ENCODE data around the gene CABLES1. TPM values are rescaled to one million over a fixed set of nuclear protein-coding genes. Genes with fewer than 3 reads are reported as not detected.

CABLES1 gene
- total and polyA plus RNA-seq, 2 experiments from 2014 or later: 7.2 to 10.8 TPM

DNA sequence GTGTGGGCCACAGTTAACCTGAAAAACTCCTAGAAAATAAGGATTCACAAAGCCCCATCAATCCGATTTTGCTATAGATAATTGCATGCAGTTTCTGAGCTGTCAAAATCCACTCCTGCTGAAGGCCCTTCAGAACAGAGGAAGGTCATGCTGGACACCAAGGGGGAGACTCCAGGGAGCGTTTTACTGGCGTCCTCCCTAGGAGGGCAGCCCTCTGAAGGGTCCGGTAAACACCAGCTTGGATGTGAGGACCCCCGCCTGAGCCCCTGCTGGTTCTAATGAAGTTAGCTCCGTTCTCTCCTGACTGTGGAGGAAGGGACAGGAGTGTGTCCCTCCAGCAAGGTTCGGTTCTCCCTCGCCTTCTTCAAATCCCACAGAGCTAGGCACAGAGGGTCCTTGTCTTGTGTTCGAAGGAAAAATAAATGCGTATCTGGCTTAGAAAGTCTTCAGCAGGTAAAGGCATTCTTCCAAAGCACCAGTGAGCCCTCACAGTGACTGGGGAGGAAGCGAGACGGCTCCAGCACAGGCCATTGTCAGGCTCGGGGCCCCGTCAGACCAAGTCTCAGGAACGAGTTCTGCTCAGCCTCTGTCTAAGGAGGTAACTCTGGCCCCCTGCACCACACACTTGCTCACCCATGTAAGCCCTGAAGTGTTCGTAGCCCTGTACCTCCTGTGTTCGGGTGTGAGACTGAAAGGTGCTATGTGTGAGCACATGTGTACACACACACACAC is 41.6 kb downstream of the CABLES1 start:
- Histone ChIP-seq H3K27ac (no peak overlapping the region), H3K4me3 (no peak overlapping the region), H4K20me1 (ENCODE audit: insufficient read depth, poor library complexity, severe bottlenecking) (no peaks in the 10 kb centered on the region), H3K36me3 (replicated peaks; ENCODE audit: insufficient read depth, low read depth) (no peaks in the 10 kb centered on the region), H3K4me1 (ENCODE audit: insufficient read depth) (peaks cover 8% of the 10 kb centered on the region), H2AFZ (no peak overlapping the region), H3K4me2 (no peak overlapping the region), H3K79me2 (peaks cover 3% of the 10 kb centered on the region), H3K27me3 (no peaks in the 10 kb centered on the region), H3K9me3 (ENCODE audit: low read depth) (no peaks in the 10 kb centered on the region), H3K9me2 (replicated peaks; ENCODE audit: insufficient read depth) (no peaks in the 10 kb centered on the region)
- DNase-seq (ENCODE audit: low spot score): no peak
- WGBS (ENCODE audit: low lambda C conversion rate, missing lambda C conversion rate): 91% methylated on average over 17 of the region's 17 CpGs
- TF ChIP-seq EZH2 (IDR thresholded peaks at IDR 0.05; ENCODE audit: borderline replicate concordance): no peak

DNA sequence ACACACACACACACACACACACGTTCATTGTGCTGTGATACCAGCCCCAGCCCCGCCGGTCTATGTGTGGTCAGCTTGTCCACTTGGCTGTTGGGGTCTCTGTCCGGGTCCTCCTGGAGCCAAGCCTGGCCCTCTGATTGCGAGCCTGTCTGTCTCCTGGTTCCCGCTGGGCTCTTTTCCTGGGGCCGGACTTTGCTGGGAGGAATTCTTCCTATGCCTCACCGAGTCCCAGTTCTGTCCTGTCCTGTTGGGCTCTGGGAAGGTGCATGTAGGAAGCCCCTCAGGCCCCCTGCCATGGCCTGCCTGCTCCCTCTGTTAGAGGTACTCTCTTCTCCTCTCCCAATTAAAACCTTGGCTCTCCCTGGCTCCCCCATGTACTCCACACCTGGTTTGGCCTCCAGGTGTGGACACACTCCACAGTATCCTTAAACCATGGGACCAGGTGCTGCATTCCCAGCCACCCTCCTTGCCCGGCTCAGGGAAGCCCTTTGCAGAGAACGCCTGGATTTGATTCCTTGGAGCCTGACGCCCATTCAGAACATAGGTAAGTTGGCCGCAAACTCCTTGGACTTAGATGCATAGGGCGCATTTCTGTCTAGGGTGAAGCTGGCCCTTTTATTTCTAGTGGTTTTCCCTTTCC is 42.3 kb downstream of the CABLES1 start:
- DNase-seq (ENCODE audit: low spot score): no peak
- Histone ChIP-seq H3K4me1 (ENCODE audit: insufficient read depth) (peaks cover 8% of the 10 kb centered on the region), H4K20me1 (ENCODE audit: insufficient read depth, poor library complexity, severe bottlenecking) (no peaks in the 10 kb centered on the region), H3K27me3 (no peaks in the 10 kb centered on the region), H3K79me2 (peaks cover 3% of the 10 kb centered on the region), H3K36me3 (replicated peaks; ENCODE audit: insufficient read depth, low read depth) (no peaks in the 10 kb centered on the region), H3K27ac (no peak overlapping the region), H3K9me2 (replicated peaks; ENCODE audit: insufficient read depth) (no peaks in the 10 kb centered on the region), H3K4me3 (no peak overlapping the region), H3K4me2 (no peak overlapping the region), H3K9me3 (ENCODE audit: low read depth) (no peaks in the 10 kb centered on the region), H2AFZ (no peak overlapping the region)
- 94% methylated on average over 13 of the region's 13 CpGs for WGBS (ENCODE audit: low lambda C conversion rate, missing lambda C conversion rate)
- TF ChIP-seq EZH2 (IDR thresholded peaks at IDR 0.05; ENCODE audit: borderline replicate concordance) (no peak), EZH2phosphoT487 (IDR thresholded peaks at IDR 0.05; ENCODE audit: low read depth, severe bottlenecking, unreplicated experiment) (no peak)
- TF ChIP-seq, protein P1, sequence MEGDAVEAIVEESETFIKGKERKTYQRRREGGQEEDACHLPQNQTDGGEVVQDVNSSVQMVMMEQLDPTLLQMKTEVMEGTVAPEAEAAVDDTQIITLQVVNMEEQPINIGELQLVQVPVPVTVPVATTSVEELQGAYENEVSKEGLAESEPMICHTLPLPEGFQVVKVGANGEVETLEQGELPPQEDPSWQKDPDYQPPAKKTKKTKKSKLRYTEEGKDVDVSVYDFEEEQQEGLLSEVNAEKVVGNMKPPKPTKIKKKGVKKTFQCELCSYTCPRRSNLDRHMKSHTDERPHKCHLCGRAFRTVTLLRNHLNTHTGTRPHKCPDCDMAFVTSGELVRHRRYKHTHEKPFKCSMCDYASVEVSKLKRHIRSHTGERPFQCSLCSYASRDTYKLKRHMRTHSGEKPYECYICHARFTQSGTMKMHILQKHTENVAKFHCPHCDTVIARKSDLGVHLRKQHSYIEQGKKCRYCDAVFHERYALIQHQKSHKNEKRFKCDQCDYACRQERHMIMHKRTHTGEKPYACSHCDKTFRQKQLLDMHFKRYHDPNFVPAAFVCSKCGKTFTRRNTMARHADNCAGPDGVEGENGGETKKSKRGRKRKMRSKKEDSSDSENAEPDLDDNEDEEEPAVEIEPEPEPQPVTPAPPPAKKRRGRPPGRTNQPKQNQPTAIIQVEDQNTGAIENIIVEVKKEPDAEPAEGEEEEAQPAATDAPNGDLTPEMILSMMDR (IDR thresholded peaks at IDR 0.05; ENCODE audit: poor library complexity): no peak

DNA sequence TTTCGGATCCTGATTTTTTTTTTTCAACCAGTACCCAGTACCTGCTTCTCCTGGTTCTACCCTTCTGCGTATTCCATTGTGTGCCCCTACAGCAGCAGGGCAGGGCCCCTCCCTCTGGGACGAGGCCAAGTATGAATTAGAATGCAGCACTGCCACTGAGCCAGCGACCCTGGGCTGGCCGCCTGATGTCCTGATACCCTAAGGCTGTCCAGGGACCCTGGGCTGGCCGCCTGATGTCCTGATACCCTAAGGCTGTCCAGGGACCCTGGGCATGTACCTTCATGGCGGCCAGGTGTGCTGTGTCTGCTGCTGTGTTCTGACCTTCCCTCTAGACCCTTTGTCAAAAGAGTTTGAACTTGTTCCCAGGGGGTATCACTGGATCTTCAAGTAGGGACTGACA is 42.9 kb downstream of the CABLES1 start:
- no peak for TF ChIP-seq EZH2phosphoT487 (IDR thresholded peaks at IDR 0.05; ENCODE audit: low read depth, severe bottlenecking, unreplicated experiment)
- TF ChIP-seq, protein P1 (IDR thresholded peaks at IDR 0.05; ENCODE audit: poor library complexity): no peak
- TF ChIP-seq EZH2 (IDR thresholded peaks at IDR 0.05; ENCODE audit: borderline replicate concordance): no peak
- Histone ChIP-seq H3K4me1 (ENCODE audit: insufficient read depth) (peaks cover 8% of the 10 kb centered on the region), H3K79me2 (peaks cover 3% of the 10 kb centered on the region), H3K36me3 (replicated peaks; ENCODE audit: insufficient read depth, low read depth) (no peaks in the 10 kb centered on the region), H3K4me2 (no peak overlapping the region), H3K27me3 (no peaks in the 10 kb centered on the region), H3K9me3 (ENCODE audit: low read depth) (no peaks in the 10 kb centered on the region), H3K4me3 (no peak overlapping the region), H2AFZ (no peak overlapping the region), H4K20me1 (ENCODE audit: insufficient read depth, poor library complexity, severe bottlenecking) (no peaks in the 10 kb centered on the region), H3K9me2 (replicated peaks; ENCODE audit: insufficient read depth) (no peaks in the 10 kb centered on the region), H3K27ac (no peak overlapping the region)
- WGBS (ENCODE audit: low lambda C conversion rate, missing lambda C conversion rate): 84% methylated on average over 7 of the region's 7 CpGs
- DNase-seq (ENCODE audit: low spot score): no peak

DNA sequence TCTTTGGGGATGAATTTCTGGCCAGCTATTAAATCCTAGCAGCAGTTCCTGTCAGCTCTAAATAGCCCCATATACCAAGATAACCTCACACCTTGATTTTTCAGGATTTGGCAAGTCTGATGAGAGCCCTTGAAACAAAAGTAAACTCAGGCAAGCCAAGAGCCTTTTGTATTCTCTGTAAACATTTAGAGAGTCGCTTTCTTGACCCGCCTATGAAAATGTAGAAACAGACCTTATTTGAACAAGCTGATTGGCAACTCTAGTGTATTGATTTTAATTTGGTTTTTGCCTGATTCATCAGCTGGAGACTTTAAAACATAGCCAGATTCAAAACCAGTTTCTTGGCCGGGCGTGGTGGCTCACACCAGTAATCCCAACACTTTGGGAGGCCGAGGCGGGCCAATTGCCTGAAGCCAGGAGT is 43.4 kb downstream of the CABLES1 start:
- H3K9me3 ChIP-seq (ENCODE audit: low read depth): no peaks in the 10 kb centered on the region
- no peaks in the 10 kb centered on the region for H3K9me2 ChIP-seq (replicated peaks; ENCODE audit: insufficient read depth)
- WGBS (ENCODE audit: low lambda C conversion rate, missing lambda C conversion rate): 69% methylated on average over 6 of the region's 6 CpGs
- peaks cover 8% of the 10 kb centered on the region for H3K4me1 ChIP-seq (ENCODE audit: insufficient read depth)
- no peak overlapping the region for H3K4me3 ChIP-seq
- H3K27ac ChIP-seq: no peak overlapping the region
- H3K36me3 ChIP-seq (replicated peaks; ENCODE audit: insufficient read depth, low read depth): no peaks in the 10 kb centered on the region
- H3K4me2 ChIP-seq: no peak overlapping the region
- no peaks in the 10 kb centered on the region for H4K20me1 ChIP-seq (ENCODE audit: insufficient read depth, poor library complexity, severe bottlenecking)
- no peaks in the 10 kb centered on the region for H3K27me3 ChIP-seq
- TF ChIP-seq, protein P1 (IDR thresholded peaks at IDR 0.05; ENCODE audit: poor library complexity): no peak
- TF ChIP-seq EZH2phosphoT487 (IDR thresholded peaks at IDR 0.05; ENCODE audit: low read depth, severe bottlenecking, unreplicated experiment) (no peak), EZH2 (IDR thresholded peaks at IDR 0.05; ENCODE audit: borderline replicate concordance) (no peak)
- no peak for DNase-seq (ENCODE audit: low spot score)
- peaks cover 3% of the 10 kb centered on the region for H3K79me2 ChIP-seq
- H2AFZ ChIP-seq: no peak overlapping the region
